Osteoblast (primary cell): ENCODE measurements around the gene MFSD2B. TPM values are rescaled to one million over a fixed set of nuclear protein-coding genes. Genes with fewer than 3 reads are reported as not detected.

Experiments
- DNase-seq: peaks from one replicate; pipeline ENCODE4 v3.0.0; 2011; ENCODE audit warnings: low spot score, mixed read lengths; ENCODE audit not compliant: insufficient read length; ENCODE audit errors: missing footprints
- H2AFZ ChIP-seq: 2 replicates; pipeline ENCODE4 v1.6.0; 2011; ENCODE audit warnings: mild to moderate bottlenecking, low read length
- H3K27ac ChIP-seq: 2 replicates; pipeline ENCODE4 v1.5.1; 2011; ENCODE audit warnings: mild to moderate bottlenecking, low read depth, low read length, moderate library complexity
- H3K27me3 ChIP-seq: 2 replicates; pipeline ENCODE4 v1.6.0; 2012; ENCODE audit warnings: mild to moderate bottlenecking, control low read depth, inconsistent platforms, low read length, moderate library complexity; ENCODE audit not compliant: insufficient read depth
- H3K36me3 ChIP-seq: 2 replicates; pipeline ENCODE4 v1.5.1; 2011; ENCODE audit warnings: mild to moderate bottlenecking, low read length, control low read depth, moderate library complexity; ENCODE audit not compliant: insufficient read depth
- H3K4me1 ChIP-seq: 2 replicates; pipeline ENCODE4 v1.5.1; 2011; ENCODE audit warnings: mild to moderate bottlenecking, low read length, control low read depth, moderate library complexity; ENCODE audit not compliant: insufficient read depth
- H3K4me2 ChIP-seq: 2 replicates; pipeline ENCODE4 v1.6.0; 2011; ENCODE audit warnings: mild to moderate bottlenecking, low read length; ENCODE audit not compliant: insufficient read depth
- H3K4me3 ChIP-seq: fragments of 200-600 bp; sonication (generic); 3 replicates; pipeline ENCODE4 v1.5.1; 2012; ENCODE audit warnings: mild to moderate bottlenecking, low read length, inconsistent platforms; ENCODE audit not compliant: insufficient read depth
- H3K79me2 ChIP-seq: 2 replicates; pipeline ENCODE4 v1.6.0; 2012; ENCODE audit warnings: mild to moderate bottlenecking, low read length, control low read depth, inconsistent platforms; ENCODE audit not compliant: insufficient read depth
- H3K9me3 ChIP-seq: 2 replicates; pipeline ENCODE4 v1.5.1; 2011; ENCODE audit warnings: low read depth, low read length, control low read depth
- H4K20me1 ChIP-seq: 2 replicates; pipeline ENCODE4 v1.6.0; 2012; ENCODE audit warnings: mild to moderate bottlenecking, low read length, control low read depth; ENCODE audit not compliant: insufficient read depth
- CTCF ChIP-seq: IDR thresholded peaks from 2 replicates; pipeline ENCODE4 v1.5.1; 2011; ENCODE audit warnings: mild to moderate bottlenecking, low read depth, low read length, moderate library complexity; ENCODE audit errors: extremely low read depth
- total RNA-seq: library from RNA; depleted of rRNA; stranded (reverse); fragments of >200 nt; gene quantifications from 2 replicates; pipeline ENCODE4 v1.2.3, GENCODE V29; 2012

MFSD2B gene
- total RNA-seq, 1 donor = 0.36 TPM

- Histone ChIP-seq H3K4me2 (no peak overlapping the region), H4K20me1 (no peaks in the 10 kb centered on the region), H3K79me2 (no peaks in the 10 kb centered on the region), H3K27ac (no peak overlapping the region), H2AFZ (no peak overlapping the region), H3K36me3 (peaks cover 10% of the 10 kb centered on the region), H3K9me3 (no peaks in the 10 kb centered on the region), H3K27me3 (no peaks in the 10 kb centered on the region), H3K4me3 (no peak overlapping the region), H3K4me1 (no peaks in the 10 kb centered on the region)
- TF ChIP-seq CTCF = peak; percentile 61
- DNase-seq = peak; percentile 94
These were observed 14.1 kb downstream of the MFSD2B start for GRCh38 chr2:24024018-24024417.

DNA sequence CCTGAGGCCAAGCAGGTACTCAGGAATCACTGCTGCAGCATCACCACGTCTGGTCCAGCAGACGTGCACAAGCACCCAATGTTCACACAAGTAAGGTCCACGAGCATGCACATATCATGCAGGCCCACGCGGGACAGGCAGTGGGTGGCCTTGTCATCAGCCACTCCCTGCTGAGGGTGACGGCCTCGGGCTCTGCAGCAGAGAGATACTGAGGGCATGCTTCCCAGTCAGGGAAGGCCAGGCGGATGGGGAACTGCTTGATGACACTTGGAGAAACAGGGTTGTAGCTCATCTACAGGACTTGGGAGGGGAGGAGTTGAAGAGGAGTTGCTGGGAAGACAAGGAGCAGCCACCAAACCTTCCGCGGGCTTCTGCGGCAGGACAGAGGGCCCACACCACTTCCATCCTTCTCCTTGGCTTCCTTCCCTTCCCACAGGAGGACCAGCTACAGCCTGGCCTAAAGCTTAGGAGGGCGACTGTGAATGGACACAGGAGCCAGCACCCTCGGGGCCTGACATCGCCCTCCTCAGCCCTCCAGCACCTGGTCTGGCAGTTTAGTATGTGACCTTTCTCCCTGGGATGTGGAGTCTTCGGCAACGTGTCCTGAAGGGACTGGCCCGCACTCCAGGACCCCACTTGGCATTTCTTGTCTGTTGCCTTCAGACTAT is 15.2 kb downstream of the MFSD2B start:
- Histone ChIP-seq H3K36me3 (peaks cover 19% of the 10 kb centered on the region), H3K27ac (no peak overlapping the region), H2AFZ (no peak overlapping the region), H3K27me3 (no peaks in the 10 kb centered on the region), H4K20me1 (no peaks in the 10 kb centered on the region), H3K4me1 (no peaks in the 10 kb centered on the region), H3K79me2 (peaks cover 2% of the 10 kb centered on the region), H3K4me2 (no peak overlapping the region), H3K4me3 (no peak overlapping the region), H3K9me3 (no peaks in the 10 kb centered on the region)
- TF ChIP-seq CTCF = no peak
- no peak for DNase-seq

DNA sequence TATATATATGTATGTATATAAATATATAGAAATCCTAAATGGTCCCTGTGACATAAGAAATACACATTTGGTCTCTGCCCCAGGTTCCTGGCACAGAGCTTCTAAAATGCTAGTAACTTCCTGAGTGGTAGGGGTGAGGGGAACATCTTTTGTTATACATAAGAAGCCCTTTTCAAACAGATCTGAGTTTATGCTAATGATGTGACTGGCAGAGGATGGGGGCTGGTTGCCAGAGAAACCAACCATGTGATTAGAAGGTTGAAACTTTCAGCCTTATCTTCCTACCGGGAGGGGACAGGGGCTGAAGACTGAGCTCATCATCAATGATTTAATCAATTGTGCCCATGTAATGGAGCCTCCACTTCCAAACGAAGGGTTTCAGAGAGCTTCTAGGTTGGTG is 16.3 kb downstream of the MFSD2B start:
- no peak overlapping the region for H3K27ac ChIP-seq
- H3K4me2 ChIP-seq = no peak overlapping the region
- H3K27me3 ChIP-seq = no peaks in the 10 kb centered on the region
- H3K79me2 ChIP-seq = peaks cover 2% of the 10 kb centered on the region
- TF ChIP-seq CTCF = no peak
- H4K20me1 ChIP-seq = no peaks in the 10 kb centered on the region
- peaks cover 27% of the 10 kb centered on the region for H3K36me3 ChIP-seq
- no peak overlapping the region for H2AFZ ChIP-seq
- H3K4me3 ChIP-seq = no peak overlapping the region
- H3K9me3 ChIP-seq = no peaks in the 10 kb centered on the region
- peaks cover 5% of the 10 kb centered on the region for H3K4me1 ChIP-seq
- no peak for DNase-seq

DNA sequence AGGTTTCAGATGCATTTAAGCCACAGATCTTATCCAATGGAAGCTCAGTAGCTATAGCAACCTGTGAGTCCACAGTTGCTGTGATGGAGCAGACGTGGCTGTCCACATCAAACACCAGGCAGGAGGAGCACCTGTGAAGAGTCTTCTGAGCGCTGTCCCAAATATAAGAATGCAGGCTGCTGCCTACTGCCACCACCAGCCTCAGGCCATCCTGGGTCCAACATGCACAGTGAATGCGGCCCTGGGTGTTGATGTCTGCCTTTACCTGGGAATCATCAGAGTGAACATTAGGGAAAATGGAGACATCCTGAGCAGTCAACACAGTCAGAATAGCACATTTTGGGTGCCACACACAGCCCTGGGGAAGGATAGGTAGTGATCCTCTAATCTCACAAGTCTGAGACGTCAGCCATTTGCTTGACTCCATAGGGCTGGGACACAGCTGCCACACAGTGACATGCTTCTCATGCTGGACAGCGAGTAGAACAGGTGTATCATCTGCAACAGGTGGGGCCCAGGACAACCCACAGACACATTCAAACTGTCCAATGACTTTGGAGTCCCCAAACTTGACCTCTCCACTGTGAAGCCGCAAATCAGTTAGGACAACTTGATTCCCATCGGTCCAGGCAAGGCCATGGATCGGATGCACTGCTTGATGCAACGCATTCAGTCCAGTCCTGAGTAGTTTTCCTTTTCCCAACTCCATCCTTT is 29.1 kb downstream of the MFSD2B start:
- no peak for DNase-seq
- no peak overlapping the region for H3K4me3 ChIP-seq
- no peaks in the 10 kb centered on the region for H3K27me3 ChIP-seq
- H3K27ac ChIP-seq = no peak overlapping the region
- peaks cover 22% of the 10 kb centered on the region for H3K36me3 ChIP-seq
- H4K20me1 ChIP-seq = no peaks in the 10 kb centered on the region
- H3K79me2 ChIP-seq = peaks cover 24% of the 10 kb centered on the region
- no peak overlapping the region for H3K4me2 ChIP-seq
- no peak for TF ChIP-seq CTCF
- no peak overlapping the region for H2AFZ ChIP-seq
- no peaks in the 10 kb centered on the region for H3K4me1 ChIP-seq
- no peaks in the 10 kb centered on the region for H3K9me3 ChIP-seq
